Activated CD8-positive, alpha-beta memory T cell treated with anti-CD3 and anti-CD28 coated beads for 4 hours (primary cell): Measurements from ENCODE around the gene ELOVL5.
"Not testable (repeated sequence)": the region's sequence is repeated elsewhere in the genome, so short reads cannot be mapped to it uniquely, and the experiment has no call there.

Source experiments
- DNase-seq, 2 donors: peaks; one replicate each; pipeline ENCODE4 v3.0.0-alpha.2; 2020; ENCODE audit warnings: low read depth in 2 of 2

The ELOVL5 gene

GRCh38 chr6:53359095-53359842, 10.5 kb upstream of the ELOVL5 start:
- peak; percentile 81 for DNase-seq

- DNase-seq: no peak
Observed at GRCh38 chr6:53358440-53359094, 9.8 kb upstream of the ELOVL5 start.

GRCh38 chr6:53357576-53358360, 9.0 kb upstream of the ELOVL5 start:
- DNase-seq: no peak

GRCh38 chr6:53353624-53354023, 4.9 kb upstream of the ELOVL5 start:
- no peak for DNase-seq

- no peak for DNase-seq
Observed at GRCh38 chr6:53352360-53352759, 3.6 kb upstream of the ELOVL5 start.

- no peak for DNase-seq
Observed at GRCh38 chr6:53349209-53349693, 501 bp upstream of the ELOVL5 start.

- DNase-seq: no peak
Observed at GRCh38 chr6:53347921-53348370, 804 bp downstream of the ELOVL5 start.

- DNase-seq: no peak
Observed at GRCh38 chr6:53347250-53347920, 1.4 kb downstream of the ELOVL5 start.

- not testable (repeated sequence) for DNase-seq
Observed at GRCh38 chr6:53346049-53346448, 2.7 kb downstream of the ELOVL5 start.

- no peak for DNase-seq
Observed at GRCh38 chr6:53344969-53345368, 3.8 kb downstream of the ELOVL5 start.

GRCh38 chr6:53343092-53343491, 5.7 kb downstream of the ELOVL5 start:
- no peak for DNase-seq

GRCh38 chr6:53342217-53342616, 6.5 kb downstream of the ELOVL5 start:
- DNase-seq: no peak

- no peak for DNase-seq
Observed at GRCh38 chr6:53340536-53340935, 8.2 kb downstream of the ELOVL5 start.

- DNase-seq: no peak
Observed at GRCh38 chr6:53339424-53339823, 9.3 kb downstream of the ELOVL5 start.

GRCh38 chr6:53338304-53338703, 10.4 kb downstream of the ELOVL5 start:
- no peak for DNase-seq

- DNase-seq: no peak
Observed at GRCh38 chr6:53336070-53336469, 12.7 kb downstream of the ELOVL5 start.

- peak; percentile 27 to 47 for DNase-seq
Observed at GRCh38 chr6:53335224-53335994, 13.3 kb downstream of the ELOVL5 start.

GRCh38 chr6:53333439-53334408, 15.0 kb downstream of the ELOVL5 start:
- no peak for DNase-seq

GRCh38 chr6:53331678-53332077, 17.1 kb downstream of the ELOVL5 start:
- DNase-seq: no peak

GRCh38 chr6:53330137-53330536, 18.6 kb downstream of the ELOVL5 start:
- no peak for DNase-seq
